ENCODE results near the gene SGTA.

DNA sequence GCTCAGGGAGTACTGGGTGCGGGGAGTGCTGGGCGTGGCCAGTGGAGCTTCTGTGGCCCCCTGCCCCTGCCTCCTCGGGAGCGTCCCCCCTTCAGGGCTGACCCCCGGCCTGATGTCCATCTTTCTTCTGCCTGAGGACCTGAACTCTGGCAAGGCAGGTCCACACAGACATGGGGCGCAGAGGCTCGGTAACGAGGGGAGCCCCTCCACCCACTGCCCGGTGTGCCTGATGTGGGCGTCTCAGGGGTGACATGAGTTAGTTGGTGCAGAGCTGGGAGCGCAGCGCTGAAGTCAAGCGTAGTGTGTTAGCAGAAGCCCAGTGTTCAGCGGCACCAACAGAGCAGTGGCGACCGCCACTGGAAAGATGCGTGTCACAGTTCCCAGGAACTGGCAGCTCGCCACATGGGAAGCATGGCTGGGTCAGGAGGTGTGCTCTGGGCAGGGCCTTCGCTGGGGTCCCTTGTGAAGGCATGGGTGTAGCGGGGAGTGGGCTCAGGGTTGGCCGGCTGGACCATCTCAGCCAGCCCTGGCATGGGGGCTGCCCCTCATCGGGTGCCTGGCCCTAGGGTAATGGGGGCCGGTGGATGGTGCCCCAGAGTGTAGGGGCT lies 13.7 kb upstream of the SGTA start:
- TF ChIP-seq, protein P1, sequence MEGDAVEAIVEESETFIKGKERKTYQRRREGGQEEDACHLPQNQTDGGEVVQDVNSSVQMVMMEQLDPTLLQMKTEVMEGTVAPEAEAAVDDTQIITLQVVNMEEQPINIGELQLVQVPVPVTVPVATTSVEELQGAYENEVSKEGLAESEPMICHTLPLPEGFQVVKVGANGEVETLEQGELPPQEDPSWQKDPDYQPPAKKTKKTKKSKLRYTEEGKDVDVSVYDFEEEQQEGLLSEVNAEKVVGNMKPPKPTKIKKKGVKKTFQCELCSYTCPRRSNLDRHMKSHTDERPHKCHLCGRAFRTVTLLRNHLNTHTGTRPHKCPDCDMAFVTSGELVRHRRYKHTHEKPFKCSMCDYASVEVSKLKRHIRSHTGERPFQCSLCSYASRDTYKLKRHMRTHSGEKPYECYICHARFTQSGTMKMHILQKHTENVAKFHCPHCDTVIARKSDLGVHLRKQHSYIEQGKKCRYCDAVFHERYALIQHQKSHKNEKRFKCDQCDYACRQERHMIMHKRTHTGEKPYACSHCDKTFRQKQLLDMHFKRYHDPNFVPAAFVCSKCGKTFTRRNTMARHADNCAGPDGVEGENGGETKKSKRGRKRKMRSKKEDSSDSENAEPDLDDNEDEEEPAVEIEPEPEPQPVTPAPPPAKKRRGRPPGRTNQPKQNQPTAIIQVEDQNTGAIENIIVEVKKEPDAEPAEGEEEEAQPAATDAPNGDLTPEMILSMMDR (IDR thresholded peaks at IDR 0.05) = no peak
- TF ChIP-seq POLR2AphosphoS5 (IDR thresholded peaks at IDR 0.05) = no peak
- TF ChIP-seq EP300 (IDR thresholded peaks at IDR 0.05; ENCODE audit: low read depth) = no peak

Data from transverse colon (tissue), 4 donors.